ENCODE measurements around the gene DIAPH2. TPM values are rescaled to one million over a fixed set of nuclear protein-coding genes. Genes with fewer than 3 reads are reported as not detected.

The DIAPH2 gene
- total and polyA plus RNA-seq, 2 donors (not counting 1 experiment from before 2014, with no cell fraction given) = 4.2 to 32.4 TPM

DNA sequence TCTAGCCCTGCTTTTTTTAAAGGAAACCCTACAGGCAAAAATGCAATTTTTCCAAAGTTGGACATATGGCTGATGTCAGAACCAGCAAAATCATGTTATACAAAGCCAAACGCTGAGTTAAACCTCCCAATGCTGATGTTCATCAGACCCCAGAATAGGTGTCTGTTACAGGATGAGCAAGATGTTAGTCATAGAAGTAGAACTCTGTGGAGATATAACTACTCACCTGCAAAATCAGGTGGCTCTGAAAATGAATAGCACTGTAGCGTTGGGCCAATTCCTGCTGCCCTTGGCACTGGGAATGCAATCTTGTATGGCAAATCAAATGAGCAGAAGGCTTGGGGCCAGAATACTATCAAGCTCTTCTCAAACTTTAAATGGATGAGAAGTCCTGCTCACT is 833.1 kb downstream of the DIAPH2 start:
- Histone ChIP-seq H3K4me2 (replicated peaks; ENCODE audit: low read depth, low read length, poor library complexity, severe bottlenecking) (no peak overlapping the region), H3K9me3 (ENCODE audit: control extremely low read depth in 1 of 3, control insufficient read depth in 2 of 3, insufficient read depth in 1 of 3, low read length in 2 of 3) (no peaks in the 10 kb centered on the region), H3K36me3 (replicated peaks in 1 of 2; ENCODE audit: control extremely low read depth in 1 of 2, control insufficient read depth in 1 of 2, extremely low read depth in 1 of 2, insufficient read depth in 2 of 2, low read length in 1 of 2) (no peaks in the 10 kb centered on the region), H4K20me1 (ENCODE audit: control insufficient read depth, insufficient read depth, low read length, poor library complexity, severe bottlenecking) (no peaks in the 10 kb centered on the region), H2AFZ (ENCODE audit: insufficient read depth, low read depth, low read length, poor library complexity, severe bottlenecking) (no peak overlapping the region), H3K4me1 (ENCODE audit: control insufficient read depth in 2 of 2, insufficient read depth in 2 of 2, low read length in 2 of 2) (no peaks in the 10 kb centered on the region), H3K27me3 (replicated peaks in 1 of 4; ENCODE audit: control extremely low read depth in 1 of 4, control insufficient read depth in 3 of 4, insufficient read depth in 4 of 4, low read length in 3 of 4) (no peaks in the 10 kb centered on the region), H3K9ac (ENCODE audit: low read length) (no peak overlapping the region), H3K27ac (ENCODE audit: low read length in 2 of 2) (no peak overlapping the region), H3K4me3 (ENCODE audit: control extremely low read depth in 1 of 5, extremely low read depth in 1 of 5, insufficient read depth in 1 of 5, low read depth in 2 of 5, low read length in 4 of 5) (no peak overlapping the region), H3K79me2 (ENCODE audit: control insufficient read depth, insufficient read depth, low read length) (no peaks in the 10 kb centered on the region)
- H3K9me3 Mint-ChIP-seq (ENCODE audit: insufficient read depth) = no peaks in the 10 kb centered on the region
- H3K27ac Mint-ChIP-seq = no peak overlapping the region
- no peak for ATAC-seq (ENCODE audit: low read depth)
- no peak for DNase-seq
- ChIA-PET POLR2A (no interaction called here), CTCF (no interaction called here)
- no peaks in the 10 kb centered on the region for H3K4me1 Mint-ChIP-seq
- TF ChIP-seq, protein P1, sequence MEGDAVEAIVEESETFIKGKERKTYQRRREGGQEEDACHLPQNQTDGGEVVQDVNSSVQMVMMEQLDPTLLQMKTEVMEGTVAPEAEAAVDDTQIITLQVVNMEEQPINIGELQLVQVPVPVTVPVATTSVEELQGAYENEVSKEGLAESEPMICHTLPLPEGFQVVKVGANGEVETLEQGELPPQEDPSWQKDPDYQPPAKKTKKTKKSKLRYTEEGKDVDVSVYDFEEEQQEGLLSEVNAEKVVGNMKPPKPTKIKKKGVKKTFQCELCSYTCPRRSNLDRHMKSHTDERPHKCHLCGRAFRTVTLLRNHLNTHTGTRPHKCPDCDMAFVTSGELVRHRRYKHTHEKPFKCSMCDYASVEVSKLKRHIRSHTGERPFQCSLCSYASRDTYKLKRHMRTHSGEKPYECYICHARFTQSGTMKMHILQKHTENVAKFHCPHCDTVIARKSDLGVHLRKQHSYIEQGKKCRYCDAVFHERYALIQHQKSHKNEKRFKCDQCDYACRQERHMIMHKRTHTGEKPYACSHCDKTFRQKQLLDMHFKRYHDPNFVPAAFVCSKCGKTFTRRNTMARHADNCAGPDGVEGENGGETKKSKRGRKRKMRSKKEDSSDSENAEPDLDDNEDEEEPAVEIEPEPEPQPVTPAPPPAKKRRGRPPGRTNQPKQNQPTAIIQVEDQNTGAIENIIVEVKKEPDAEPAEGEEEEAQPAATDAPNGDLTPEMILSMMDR (IDR thresholded peaks at IDR 0.05) = no peak
- TF ChIP-seq EZH2 (IDR thresholded peaks at IDR 0.05; ENCODE audit: borderline replicate concordance, insufficient read depth, low read depth, low read length, poor library complexity, severe bottlenecking) = no peak
- H3K27me3 Mint-ChIP-seq = no peaks in the 10 kb centered on the region
- intact Hi-C loops (cut with micrococcal nuclease) = no loop called here
- H3K4me3 Mint-ChIP-seq = no peak overlapping the region
- no CpG with 5 or more reads among the region's 2 CpGs for WGBS (ENCODE audit: insufficient coverage)

DNA sequence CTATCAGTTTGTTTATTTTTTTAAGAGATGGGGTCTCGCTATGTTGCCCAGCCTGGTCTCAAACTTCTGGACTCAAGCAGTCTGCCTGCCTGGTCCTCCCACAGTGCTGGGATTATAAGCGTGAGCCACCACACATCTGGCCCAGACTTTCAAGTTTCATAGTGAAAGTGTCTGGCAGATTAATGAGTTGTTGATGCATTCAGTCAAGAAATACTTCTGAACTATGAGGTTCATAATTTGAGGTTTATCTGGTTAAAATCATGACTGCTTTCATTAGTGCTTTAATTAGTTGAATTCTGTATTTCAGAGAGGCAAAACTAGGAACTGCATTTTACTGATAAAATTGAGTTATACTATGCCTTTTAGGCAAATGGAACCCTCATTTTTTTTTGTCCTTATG is 837.7 kb downstream of the DIAPH2 start:
- no peaks in the 10 kb centered on the region for H3K9me3 Mint-ChIP-seq (ENCODE audit: insufficient read depth)
- POLR2A ChIA-PET = no interaction called here
- H2AFZ ChIP-seq (ENCODE audit: insufficient read depth, low read depth, low read length, poor library complexity, severe bottlenecking) = no peak overlapping the region
- no peak overlapping the region for H3K27ac ChIP-seq (ENCODE audit: low read length in 2 of 2)
- no CpG with 5 or more reads among the region's 2 CpGs for WGBS (ENCODE audit: insufficient coverage)
- DNase-seq = no peak
- H3K9ac ChIP-seq (ENCODE audit: low read length) = no peak overlapping the region
- H3K4me1 ChIP-seq (ENCODE audit: control insufficient read depth in 2 of 2, insufficient read depth in 2 of 2, low read length in 2 of 2) = peaks cover 0 to under 1% of the 10 kb centered on the region in 2 donors
- H3K27me3 Mint-ChIP-seq = no peaks in the 10 kb centered on the region
- H3K27ac Mint-ChIP-seq = no peak overlapping the region
- TF ChIP-seq EZH2 (IDR thresholded peaks at IDR 0.05; ENCODE audit: borderline replicate concordance, insufficient read depth, low read depth, low read length, poor library complexity, severe bottlenecking) = no peak
- TF ChIP-seq, protein P1 (IDR thresholded peaks at IDR 0.05) = no peak
- H3K4me1 Mint-ChIP-seq = peaks cover 5% of the 10 kb centered on the region
- H3K4me3 ChIP-seq (ENCODE audit: control extremely low read depth in 1 of 5, extremely low read depth in 1 of 5, insufficient read depth in 1 of 5, low read depth in 2 of 5, low read length in 4 of 5) = no peak overlapping the region
- ATAC-seq (ENCODE audit: low read depth) = no peak
- H3K9me3 ChIP-seq (ENCODE audit: control extremely low read depth in 1 of 3, control insufficient read depth in 2 of 3, insufficient read depth in 1 of 3, low read length in 2 of 3) = no peaks in the 10 kb centered on the region
- no peaks in the 10 kb centered on the region for H3K36me3 ChIP-seq (replicated peaks in 1 of 2; ENCODE audit: control extremely low read depth in 1 of 2, control insufficient read depth in 1 of 2, extremely low read depth in 1 of 2, insufficient read depth in 2 of 2, low read length in 1 of 2)
- CTCF ChIA-PET = no interaction called here
- intact Hi-C loops (cut with micrococcal nuclease) = no loop called here
- no peaks in the 10 kb centered on the region for H3K27me3 ChIP-seq (replicated peaks in 1 of 4; ENCODE audit: control extremely low read depth in 1 of 4, control insufficient read depth in 3 of 4, insufficient read depth in 4 of 4, low read length in 3 of 4)
- H4K20me1 ChIP-seq (ENCODE audit: control insufficient read depth, insufficient read depth, low read length, poor library complexity, severe bottlenecking) = no peaks in the 10 kb centered on the region
- H3K4me3 Mint-ChIP-seq = no peak overlapping the region
- H3K79me2 ChIP-seq (ENCODE audit: control insufficient read depth, insufficient read depth, low read length) = no peaks in the 10 kb centered on the region
- no peak overlapping the region for H3K4me2 ChIP-seq (replicated peaks; ENCODE audit: low read depth, low read length, poor library complexity, severe bottlenecking)

Measured in B cell (primary cell).